ENCODE data around the gene HOTAIR.

DNA sequence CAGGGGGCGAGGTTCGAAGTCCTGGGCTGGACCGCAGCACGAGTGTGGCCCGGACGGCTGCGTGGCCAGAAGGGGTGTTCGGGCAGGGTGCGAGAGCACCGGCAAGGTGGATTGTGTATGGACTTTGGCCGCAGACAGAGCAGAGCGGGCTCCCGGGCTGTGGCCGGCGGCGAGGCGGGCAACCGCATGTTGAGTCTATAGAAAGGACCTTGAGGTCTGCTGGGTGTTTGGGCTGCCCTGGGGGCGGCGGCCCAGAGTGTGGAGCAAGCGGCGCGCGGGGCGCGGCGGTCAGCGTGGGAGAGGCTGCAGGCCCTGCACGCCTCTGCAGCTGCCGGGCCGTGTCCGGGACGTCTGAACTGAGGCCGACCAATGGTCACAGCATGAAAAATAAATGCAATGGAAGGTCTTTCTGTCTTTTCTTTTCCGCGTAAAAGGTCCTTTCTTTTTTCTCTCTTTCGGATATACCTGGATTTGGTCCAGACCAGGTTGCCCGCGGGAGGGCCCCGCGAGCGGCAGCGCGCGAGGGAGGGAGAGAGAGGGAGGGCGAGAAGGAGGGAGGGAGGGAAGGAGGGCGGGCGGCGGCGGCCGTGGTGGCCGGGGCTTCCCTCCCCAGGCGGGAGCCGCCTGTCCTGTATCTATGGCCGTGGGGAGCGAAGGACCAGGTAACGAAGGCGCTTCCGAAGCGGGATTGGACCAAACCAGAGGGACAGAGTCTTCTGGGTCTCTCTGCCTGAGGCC lies 19.7 kb upstream of the HOTAIR start:
- TF ChIP-seq, protein P1, sequence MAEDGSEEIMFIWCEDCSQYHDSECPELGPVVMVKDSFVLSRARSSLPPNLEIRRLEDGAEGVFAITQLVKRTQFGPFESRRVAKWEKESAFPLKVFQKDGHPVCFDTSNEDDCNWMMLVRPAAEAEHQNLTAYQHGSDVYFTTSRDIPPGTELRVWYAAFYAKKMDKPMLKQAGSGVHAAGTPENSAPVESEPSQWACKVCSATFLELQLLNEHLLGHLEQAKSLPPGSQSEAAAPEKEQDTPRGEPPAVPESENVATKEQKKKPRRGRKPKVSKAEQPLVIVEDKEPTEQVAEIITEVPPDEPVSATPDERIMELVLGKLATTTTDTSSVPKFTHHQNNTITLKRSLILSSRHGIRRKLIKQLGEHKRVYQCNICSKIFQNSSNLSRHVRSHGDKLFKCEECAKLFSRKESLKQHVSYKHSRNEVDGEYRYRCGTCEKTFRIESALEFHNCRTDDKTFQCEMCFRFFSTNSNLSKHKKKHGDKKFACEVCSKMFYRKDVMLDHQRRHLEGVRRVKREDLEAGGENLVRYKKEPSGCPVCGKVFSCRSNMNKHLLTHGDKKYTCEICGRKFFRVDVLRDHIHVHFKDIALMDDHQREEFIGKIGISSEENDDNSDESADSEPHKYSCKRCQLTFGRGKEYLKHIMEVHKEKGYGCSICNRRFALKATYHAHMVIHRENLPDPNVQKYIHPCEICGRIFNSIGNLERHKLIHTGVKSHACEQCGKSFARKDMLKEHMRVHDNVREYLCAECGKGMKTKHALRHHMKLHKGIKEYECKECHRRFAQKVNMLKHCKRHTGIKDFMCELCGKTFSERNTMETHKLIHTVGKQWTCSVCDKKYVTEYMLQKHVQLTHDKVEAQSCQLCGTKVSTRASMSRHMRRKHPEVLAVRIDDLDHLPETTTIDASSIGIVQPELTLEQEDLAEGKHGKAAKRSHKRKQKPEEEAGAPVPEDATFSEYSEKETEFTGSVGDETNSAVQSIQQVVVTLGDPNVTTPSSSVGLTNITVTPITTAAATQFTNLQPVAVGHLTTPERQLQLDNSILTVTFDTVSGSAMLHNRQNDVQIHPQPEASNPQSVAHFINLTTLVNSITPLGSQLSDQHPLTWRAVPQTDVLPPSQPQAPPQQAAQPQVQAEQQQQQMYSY (CRISPR knock-in tag; IDR thresholded peaks at IDR 0.05), result peak; percentile 63; the same call in 1 of the 2 replicates
- TF ChIP-seq NFATC4 (CRISPR knock-in tag; IDR thresholded peaks at IDR 0.05), result no peak
- TF ChIP-seq, protein P2, sequence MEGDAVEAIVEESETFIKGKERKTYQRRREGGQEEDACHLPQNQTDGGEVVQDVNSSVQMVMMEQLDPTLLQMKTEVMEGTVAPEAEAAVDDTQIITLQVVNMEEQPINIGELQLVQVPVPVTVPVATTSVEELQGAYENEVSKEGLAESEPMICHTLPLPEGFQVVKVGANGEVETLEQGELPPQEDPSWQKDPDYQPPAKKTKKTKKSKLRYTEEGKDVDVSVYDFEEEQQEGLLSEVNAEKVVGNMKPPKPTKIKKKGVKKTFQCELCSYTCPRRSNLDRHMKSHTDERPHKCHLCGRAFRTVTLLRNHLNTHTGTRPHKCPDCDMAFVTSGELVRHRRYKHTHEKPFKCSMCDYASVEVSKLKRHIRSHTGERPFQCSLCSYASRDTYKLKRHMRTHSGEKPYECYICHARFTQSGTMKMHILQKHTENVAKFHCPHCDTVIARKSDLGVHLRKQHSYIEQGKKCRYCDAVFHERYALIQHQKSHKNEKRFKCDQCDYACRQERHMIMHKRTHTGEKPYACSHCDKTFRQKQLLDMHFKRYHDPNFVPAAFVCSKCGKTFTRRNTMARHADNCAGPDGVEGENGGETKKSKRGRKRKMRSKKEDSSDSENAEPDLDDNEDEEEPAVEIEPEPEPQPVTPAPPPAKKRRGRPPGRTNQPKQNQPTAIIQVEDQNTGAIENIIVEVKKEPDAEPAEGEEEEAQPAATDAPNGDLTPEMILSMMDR (IDR thresholded peaks at IDR 0.05), result no peak

Measured in WTC11 (cell line).